ENCODE data around the gene CCDC92. TPM values are rescaled to one million over a fixed set of nuclear protein-coding genes. Genes with fewer than 3 reads are reported as not detected.

Gene CCDC92
- polyA plus RNA-seq, 3 donors, result 4.4 to 11.6 (median 5.5) TPM

DNA sequence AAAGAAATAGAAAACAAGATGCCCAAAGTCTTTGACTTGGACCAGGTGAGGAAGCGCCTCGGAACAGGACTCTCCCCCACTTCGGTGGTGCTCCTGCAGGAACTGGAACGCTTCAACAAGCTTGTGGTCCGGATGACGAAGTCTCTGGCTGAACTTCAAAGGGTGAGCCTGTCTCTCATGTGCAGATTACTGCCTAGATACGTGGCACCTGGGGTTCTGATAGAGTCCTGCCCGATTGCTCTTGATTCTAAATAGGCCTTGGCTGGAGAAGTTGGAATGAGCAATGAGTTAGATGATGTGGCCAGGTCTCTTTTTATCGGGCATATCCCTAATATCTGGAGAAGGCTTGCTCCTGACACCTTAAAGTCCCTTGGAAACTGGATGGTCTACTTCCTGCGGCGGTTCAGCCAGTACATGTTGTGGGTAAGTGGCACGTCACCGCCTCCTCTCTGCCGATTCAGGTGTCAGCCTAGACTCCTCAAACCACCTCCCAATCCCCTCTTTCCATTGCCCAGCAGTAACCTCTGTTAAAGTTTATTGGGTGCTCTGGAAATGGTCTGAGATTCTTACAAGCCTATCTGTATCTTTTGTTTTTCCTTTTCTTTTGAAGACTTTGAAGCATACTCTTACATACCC lies 40.8 kb downstream of the CCDC92 start:
- Histone ChIP-seq H3K27me3 (ENCODE audit: control insufficient read depth in 2 of 2, insufficient read depth in 2 of 2, low read length in 2 of 2) (no peaks in the 10 kb centered on the region), H4K20me1 (ENCODE audit: insufficient read depth, low read length) (no peaks in the 10 kb centered on the region), H3K79me2 (ENCODE audit: insufficient read depth, low read length) (no peaks in the 10 kb centered on the region), H2AFZ (ENCODE audit: insufficient read depth, low read depth, low read length, poor library complexity, severe bottlenecking) (no peak overlapping the region), H3K4me3 (replicated peaks in 1 of 3; ENCODE audit: low read depth in 2 of 3, low read length in 3 of 3) (no peak overlapping the region), H3K9me3 (replicated peaks in 1 of 2; ENCODE audit: control insufficient read depth in 1 of 2, insufficient read depth in 1 of 2, low read length in 2 of 2) (no peaks in the 10 kb centered on the region), H3K27ac (ENCODE audit: low read depth in 1 of 2, low read length in 2 of 2) (no peak overlapping the region), H3K4me2 (replicated peaks; ENCODE audit: extremely low read depth, low read length, poor library complexity, severe bottlenecking) (no peak overlapping the region), H3K4me1 (ENCODE audit: control insufficient read depth in 1 of 2, insufficient read depth in 2 of 2, low read length in 2 of 2) (no peaks in the 10 kb centered on the region), H3K36me3 (replicated peaks in 1 of 2; ENCODE audit: control insufficient read depth in 1 of 2, insufficient read depth in 2 of 2, low read length in 2 of 2) (no peaks in the 10 kb centered on the region), H3K9ac (ENCODE audit: insufficient read depth, low read length, poor library complexity, severe bottlenecking) (no peak overlapping the region)
- H3K4me3 Mint-ChIP-seq, result no peak overlapping the region
- H3K9me3 Mint-ChIP-seq, result peaks cover 0 to 3% (median 0%) of the 10 kb centered on the region in 7 donors
- 97% methylated on average over 9 of the region's 14 CpGs for WGBS (ENCODE audit: insufficient coverage)
- no peak for DNase-seq
- intact Hi-C loops (cut with micrococcal nuclease), result no loop called here
- no peak overlapping the region for H3K27ac Mint-ChIP-seq
- TF ChIP-seq, protein P1, sequence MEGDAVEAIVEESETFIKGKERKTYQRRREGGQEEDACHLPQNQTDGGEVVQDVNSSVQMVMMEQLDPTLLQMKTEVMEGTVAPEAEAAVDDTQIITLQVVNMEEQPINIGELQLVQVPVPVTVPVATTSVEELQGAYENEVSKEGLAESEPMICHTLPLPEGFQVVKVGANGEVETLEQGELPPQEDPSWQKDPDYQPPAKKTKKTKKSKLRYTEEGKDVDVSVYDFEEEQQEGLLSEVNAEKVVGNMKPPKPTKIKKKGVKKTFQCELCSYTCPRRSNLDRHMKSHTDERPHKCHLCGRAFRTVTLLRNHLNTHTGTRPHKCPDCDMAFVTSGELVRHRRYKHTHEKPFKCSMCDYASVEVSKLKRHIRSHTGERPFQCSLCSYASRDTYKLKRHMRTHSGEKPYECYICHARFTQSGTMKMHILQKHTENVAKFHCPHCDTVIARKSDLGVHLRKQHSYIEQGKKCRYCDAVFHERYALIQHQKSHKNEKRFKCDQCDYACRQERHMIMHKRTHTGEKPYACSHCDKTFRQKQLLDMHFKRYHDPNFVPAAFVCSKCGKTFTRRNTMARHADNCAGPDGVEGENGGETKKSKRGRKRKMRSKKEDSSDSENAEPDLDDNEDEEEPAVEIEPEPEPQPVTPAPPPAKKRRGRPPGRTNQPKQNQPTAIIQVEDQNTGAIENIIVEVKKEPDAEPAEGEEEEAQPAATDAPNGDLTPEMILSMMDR (IDR thresholded peaks at IDR 0.05), result no peak
- H3K27me3 Mint-ChIP-seq (ENCODE audit: low read depth in 3 of 3), result peaks cover 2 to 7% (median 5%) of the 10 kb centered on the region in 3 donors
- H3K4me1 Mint-ChIP-seq, result peaks cover 10% of the 10 kb centered on the region
- peaks cover 6% of the 10 kb centered on the region in 2 donors for H3K36me3 Mint-ChIP-seq

DNA sequence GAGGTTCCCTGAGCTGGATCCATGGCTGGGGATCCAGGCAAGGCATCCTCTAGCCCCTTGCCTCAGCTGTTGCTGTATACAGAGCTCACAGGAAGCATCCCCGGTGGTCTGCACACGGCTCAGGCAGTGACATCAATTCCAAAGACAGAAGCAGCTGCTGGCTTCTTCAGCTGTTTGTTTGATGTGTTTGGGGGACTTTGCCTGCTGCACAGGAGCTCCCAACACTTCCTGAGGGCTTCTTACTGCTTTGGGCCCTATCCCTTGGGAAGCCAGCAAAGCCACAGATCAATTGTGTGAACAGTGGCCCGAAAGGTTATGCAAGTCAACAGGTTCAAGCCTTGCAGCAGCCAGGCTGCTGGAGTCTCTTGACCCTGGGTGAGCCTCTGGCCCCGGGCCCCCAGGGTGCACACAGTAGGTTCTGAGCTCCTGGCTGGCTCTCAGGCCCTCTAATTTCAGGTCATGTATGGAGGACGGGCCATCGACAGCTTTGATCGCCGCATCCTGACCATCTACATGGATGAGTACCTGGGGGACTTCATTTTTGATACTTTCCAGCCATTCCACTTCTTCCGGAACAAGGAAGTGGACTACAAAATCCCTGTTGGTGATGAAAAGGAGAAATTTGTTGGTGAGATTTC lies 42.6 kb downstream of the CCDC92 start:
- Mint-ChIP-seq H3K27ac (peak overlapping the region in 1 of 7 donors; percentile 32), H3K4me3 (no peak overlapping the region), H3K27me3 (ENCODE audit: low read depth in 3 of 3) (peaks cover 2 to 7% (median 6%) of the 10 kb centered on the region in 3 donors), H3K36me3 (no peaks in the 10 kb centered on the region), H3K9me3 (no peaks in the 10 kb centered on the region), H3K4me1 (peaks cover 8% of the 10 kb centered on the region)
- Histone ChIP-seq H3K27ac (ENCODE audit: low read depth in 1 of 2, low read length in 2 of 2) (no peak overlapping the region), H3K79me2 (ENCODE audit: insufficient read depth, low read length) (no peaks in the 10 kb centered on the region), H2AFZ (ENCODE audit: insufficient read depth, low read depth, low read length, poor library complexity, severe bottlenecking) (no peak overlapping the region), H3K4me1 (ENCODE audit: control insufficient read depth in 1 of 2, insufficient read depth in 2 of 2, low read length in 2 of 2) (no peaks in the 10 kb centered on the region), H3K9me3 (replicated peaks in 1 of 2; ENCODE audit: control insufficient read depth in 1 of 2, insufficient read depth in 1 of 2, low read length in 2 of 2) (no peaks in the 10 kb centered on the region), H4K20me1 (ENCODE audit: insufficient read depth, low read length) (no peaks in the 10 kb centered on the region), H3K9ac (ENCODE audit: insufficient read depth, low read length, poor library complexity, severe bottlenecking) (no peak overlapping the region), H3K4me2 (replicated peaks; ENCODE audit: extremely low read depth, low read length, poor library complexity, severe bottlenecking) (no peak overlapping the region), H3K4me3 (replicated peaks in 1 of 3; ENCODE audit: low read depth in 2 of 3, low read length in 3 of 3) (no peak overlapping the region), H3K36me3 (replicated peaks in 1 of 2; ENCODE audit: control insufficient read depth in 1 of 2, insufficient read depth in 2 of 2, low read length in 2 of 2) (no peaks in the 10 kb centered on the region), H3K27me3 (ENCODE audit: control insufficient read depth in 2 of 2, insufficient read depth in 2 of 2, low read length in 2 of 2) (no peaks in the 10 kb centered on the region)
- TF ChIP-seq, protein P1 (IDR thresholded peaks at IDR 0.05), result no peak
- WGBS (ENCODE audit: insufficient coverage), result 95% methylated on average over 4 of the region's 9 CpGs
- DNase-seq, result no peak
- intact Hi-C loops (cut with micrococcal nuclease), result no loop called here

All from CD14-positive monocyte (primary cell).